Activated CD8-positive, alpha-beta T cell treated with anti-CD3 and anti-CD28 coated beads, Interleukin-2, amount 10 ng/mL, durations not matched to agents 7 days and 5 days (primary cell): ENCODE data around the gene HMOX1. TPM values are rescaled to one million over a fixed set of nuclear protein-coding genes. Genes with fewer than 3 reads are reported as not detected.
"Not testable (repeated sequence)": the region's sequence is repeated elsewhere in the genome, so short reads cannot be mapped to it uniquely, and the experiment has no call there.

Source experiments
- ATAC-seq: fragments of 150-1000 bp; cut with Tn5 transposase; one replicate; pipeline ENCODE4 v1.10.0; 2021; ENCODE audit warnings: moderate library complexity
- CTCF ChIA-PET: fragments of 350-600 bp; sonication (Branson Sonifier 250); formaldehyde crosslinking; loops from one replicate; lab custom pipeline; 2021; ENCODE audit warnings: antibody characterized with exemption; lab: Charles Lee
- POLR2A ChIA-PET: fragments of 350-600 bp; sonication (Branson Sonifier 250); formaldehyde crosslinking; loops from one replicate; lab custom pipeline; 2021; ENCODE audit warnings: antibody characterized with exemption; lab: Charles Lee
- DNase-seq: peaks from one replicate; pipeline ENCODE4 v3.0.0-alpha.2; 2020
- H3K27ac Mint-ChIP-seq: one replicate; pipeline ENCODE4 v1.8.0; 2021; ENCODE audit warnings: mild to moderate bottlenecking, mixed read lengths
- H3K27me3 Mint-ChIP-seq: one replicate; pipeline ENCODE4 v1.8.0; 2021; ENCODE audit warnings: low read depth, mixed read lengths
- H3K36me3 Mint-ChIP-seq: one replicate; pipeline ENCODE4 v1.8.0; 2021; ENCODE audit warnings: low read depth, mixed read lengths
- H3K4me1 Mint-ChIP-seq: one replicate; pipeline ENCODE4 v1.8.0; 2021; ENCODE audit warnings: low read depth, mixed read lengths
- H3K4me3 Mint-ChIP-seq: one replicate; pipeline ENCODE4 v1.8.0; 2021; ENCODE audit warnings: mild to moderate bottlenecking, mixed read lengths
- H3K9me3 Mint-ChIP-seq: one replicate; pipeline ENCODE4 v1.8.0; 2022; ENCODE audit warnings: mixed read lengths; ENCODE audit not compliant: insufficient read depth
- total RNA-seq, 2 experiments: library from RNA; stranded (reverse); gene quantifications; one replicate each; pipeline ENCODE4 v1.2.3, GENCODE V29; 2021

HMOX1 gene
- total RNA-seq, 2 experiments from 2014 or later: 0.34 to 0.68 TPM

DNA sequence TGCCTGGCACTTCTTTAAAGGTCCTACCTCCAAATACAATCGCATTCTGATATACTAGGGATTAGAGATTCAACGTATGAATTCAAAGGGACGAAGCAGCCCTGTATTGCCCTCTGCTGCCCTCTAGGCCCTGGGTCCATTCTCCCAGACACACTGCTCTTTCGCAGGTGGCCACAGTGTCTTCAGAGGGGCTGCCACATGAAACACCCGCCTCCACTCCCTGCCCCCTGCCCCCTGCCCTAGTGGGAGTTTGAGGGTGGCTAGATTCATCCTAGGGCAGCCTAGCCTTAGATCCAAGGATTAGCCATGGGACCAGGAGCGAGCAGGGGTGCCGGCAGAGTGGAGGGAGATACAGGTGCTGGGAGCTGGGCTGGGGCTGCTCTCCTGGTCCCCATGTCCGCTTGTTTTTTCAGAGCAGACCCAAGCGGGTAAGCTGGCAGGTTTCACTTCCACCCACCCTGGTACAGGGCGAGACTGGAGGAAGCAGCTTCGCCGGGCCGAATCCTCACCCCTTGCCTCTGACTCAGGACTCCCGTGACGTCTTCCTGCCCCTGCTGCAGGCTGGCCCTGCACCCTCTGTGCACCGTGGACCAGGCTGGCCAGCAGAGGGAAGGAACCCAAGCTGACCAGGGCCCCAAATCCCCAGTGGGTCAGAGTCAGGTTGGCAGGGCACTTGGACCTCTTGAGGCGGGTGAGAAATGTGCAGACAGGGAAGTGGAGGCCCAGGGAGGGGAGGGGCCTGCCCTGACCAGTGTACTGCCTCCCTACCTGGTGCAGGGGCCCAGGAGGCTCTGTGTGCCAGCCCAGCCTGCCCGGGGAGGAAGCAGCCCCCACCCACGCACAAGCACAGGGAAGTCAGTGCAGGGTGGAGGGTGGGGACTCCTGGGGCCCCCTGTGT is 28.4 kb upstream of the HMOX1 start:
- POLR2A ChIA-PET: interaction anchor here (2.3 kb wide), 1 partner anchor 95 kb away, joined by 6 read pairs; the partner anchor contains the start of gene HMGXB4
- Mint-ChIP-seq H3K36me3 (no peaks in the 10 kb centered on the region), H3K4me1 (peaks cover 28% of the 10 kb centered on the region), H3K9me3 (no peaks in the 10 kb centered on the region), H3K27ac (peak overlapping the region; percentile 81), H3K27me3 (peaks cover 6% of the 10 kb centered on the region), H3K4me3 (no peak overlapping the region)
- peak; percentile 37 for ATAC-seq
- CTCF ChIA-PET: interaction anchor here (0.6 to 5.9 kb wide), 8 partner anchors 23 to 275 kb away, joined by 3 to 31 read pairs (median 3); no protein-coding TSS in a partner anchor
- peak; percentile 61 for DNase-seq

DNA sequence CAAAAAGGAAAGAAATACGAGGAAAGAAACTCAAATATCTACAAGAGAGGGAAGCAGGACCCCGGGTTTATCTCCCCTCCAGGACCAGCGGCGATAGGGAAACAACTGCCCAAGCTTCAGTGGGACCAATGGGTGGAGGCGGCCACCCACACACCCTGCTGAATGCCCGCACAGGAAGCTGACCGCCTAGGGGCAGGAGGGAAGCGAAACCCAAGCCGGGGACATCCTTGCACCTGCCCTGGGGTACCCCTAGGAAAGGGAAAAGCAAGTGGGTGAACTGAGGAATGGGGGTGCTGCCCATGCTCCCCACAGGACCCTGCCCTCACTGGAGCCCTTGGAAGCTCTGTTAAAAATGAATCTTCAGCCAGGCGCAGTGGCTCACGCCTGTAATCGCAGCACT is 27.6 kb upstream of the HMOX1 start:
- Mint-ChIP-seq H3K4me1 (peaks cover 31% of the 10 kb centered on the region), H3K36me3 (no peaks in the 10 kb centered on the region), H3K4me3 (no peak overlapping the region), H3K27ac (no peak overlapping the region), H3K27me3 (peaks cover 6% of the 10 kb centered on the region), H3K9me3 (no peaks in the 10 kb centered on the region)
- ATAC-seq: no peak
- ChIA-PET POLR2A (interaction anchor here (2.3 kb wide), 1 partner anchor 96 kb away, joined by 6 read pairs; the partner anchor contains the start of gene HMGXB4), CTCF (interaction anchor here (1.2 to 5.9 kb wide), 2 partner anchors 26 to 230 kb away, joined by 3 to 31 read pairs; no protein-coding TSS in a partner anchor)
- DNase-seq: no peak

DNA sequence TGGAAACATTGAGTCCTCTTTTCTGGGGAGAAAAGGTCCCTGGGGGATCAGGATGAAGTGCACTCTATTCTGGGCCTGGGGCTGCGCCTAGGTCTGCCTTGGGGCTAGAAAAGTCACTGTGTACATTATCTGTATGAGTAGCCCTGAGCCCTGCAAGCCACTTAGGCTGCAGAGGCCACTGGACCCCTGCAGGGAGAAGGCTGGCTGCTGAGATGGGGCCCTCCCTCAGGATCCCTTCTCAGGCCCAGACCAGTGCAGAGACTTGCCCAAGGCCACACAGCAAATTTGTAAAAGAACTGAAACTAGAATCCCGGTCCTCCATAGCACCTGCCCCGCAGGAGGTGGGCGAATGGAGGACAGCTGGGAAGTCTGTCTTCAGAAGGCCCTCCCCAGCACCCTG is 26.8 kb upstream of the HMOX1 start:
- Mint-ChIP-seq H3K27me3 (peaks cover 6% of the 10 kb centered on the region), H3K36me3 (no peaks in the 10 kb centered on the region), H3K27ac (no peak overlapping the region), H3K4me3 (no peak overlapping the region), H3K4me1 (peaks cover 31% of the 10 kb centered on the region), H3K9me3 (no peaks in the 10 kb centered on the region)
- ATAC-seq (no peak), DNase-seq (no peak)
- ChIA-PET POLR2A (no interaction called here), CTCF (no interaction called here)

- Mint-ChIP-seq H3K4me3 (no peak overlapping the region), H3K9me3 (no peaks in the 10 kb centered on the region), H3K4me1 (peaks cover 6% of the 10 kb centered on the region), H3K36me3 (no peaks in the 10 kb centered on the region), H3K27ac (no peak overlapping the region), H3K27me3 (peaks cover 4% of the 10 kb centered on the region)
- DNase-seq (no peak), ATAC-seq (no peak)
- POLR2A ChIA-PET: no interaction called here
- CTCF ChIA-PET: interaction anchor here (1.2 kb wide), 1 partner anchor 127 kb away, joined by 3 read pairs; no protein-coding TSS in a partner anchor
These were observed 22.8 kb upstream of the HMOX1 start for GRCh38 chr22:35357883-35358621.

DNA sequence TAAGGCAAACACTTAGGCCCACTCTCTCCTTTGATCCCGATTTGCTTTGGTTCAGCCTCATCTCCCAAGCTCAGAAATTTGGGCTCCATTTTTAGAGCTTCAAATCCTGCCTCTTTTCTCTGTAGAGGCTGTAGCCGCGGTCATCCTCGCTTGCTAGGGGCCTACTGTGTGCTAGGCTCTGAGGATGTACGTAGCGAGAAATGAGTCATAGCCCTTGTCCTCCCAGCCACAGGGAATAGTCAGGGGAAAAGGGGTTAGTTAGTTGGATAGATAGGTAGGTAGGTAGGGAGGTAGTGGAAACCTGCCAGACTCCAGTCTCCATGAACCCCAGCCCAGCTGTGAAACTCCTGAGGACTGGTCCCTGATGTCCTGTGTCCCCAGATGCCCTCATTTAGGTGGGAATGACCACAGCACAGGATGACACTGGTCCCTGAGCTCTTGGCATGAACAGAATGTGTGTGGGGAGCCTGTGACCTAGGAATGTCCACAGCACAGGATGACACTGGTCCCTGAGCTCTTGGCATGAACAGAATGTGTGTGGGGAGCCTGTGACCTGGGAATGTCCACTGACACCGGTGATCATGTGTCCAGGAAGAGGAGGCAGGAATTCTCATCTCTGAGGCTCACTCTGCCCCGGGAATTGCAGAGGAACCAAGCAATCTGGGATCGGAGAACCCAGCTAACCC is 21.4 kb upstream of the HMOX1 start:
- ChIA-PET CTCF (interaction anchor here (0.8 to 1.2 kb wide), 2 partner anchors 8 to 128 kb away, joined by 3 read pairs; no protein-coding TSS in a partner anchor), POLR2A (no interaction called here)

GRCh38 chr22:35361001-35361558 is 19.8 kb upstream of the HMOX1 start:
- H3K4me3 Mint-ChIP-seq: no peak overlapping the region
- no peak for ATAC-seq
- ChIA-PET POLR2A (no interaction called here), CTCF (no interaction called here)
- no peak for DNase-seq
- peaks cover 3% of the 10 kb centered on the region for H3K4me1 Mint-ChIP-seq
- H3K27ac Mint-ChIP-seq: no peak overlapping the region
- peaks cover 8% of the 10 kb centered on the region for H3K27me3 Mint-ChIP-seq
- H3K36me3 Mint-ChIP-seq: no peaks in the 10 kb centered on the region
- H3K9me3 Mint-ChIP-seq: no peaks in the 10 kb centered on the region

More for the DNA sequence above, 21.4 kb upstream of the HMOX1 start:
- peaks cover 3% of the 10 kb centered on the region for H3K4me1 Mint-ChIP-seq
- no peak for ATAC-seq
- no peak overlapping the region for H3K4me3 Mint-ChIP-seq
- no peaks in the 10 kb centered on the region for H3K36me3 Mint-ChIP-seq
- H3K9me3 Mint-ChIP-seq: no peaks in the 10 kb centered on the region
- no peak overlapping the region for H3K27ac Mint-ChIP-seq
- DNase-seq: no peak
- H3K27me3 Mint-ChIP-seq: peaks cover 4% of the 10 kb centered on the region

- Mint-ChIP-seq H3K4me1 (no peaks in the 10 kb centered on the region), H3K9me3 (no peaks in the 10 kb centered on the region), H3K27me3 (peaks cover 15% of the 10 kb centered on the region), H3K27ac (no peak overlapping the region), H3K4me3 (no peak overlapping the region), H3K36me3 (no peaks in the 10 kb centered on the region)
- DNase-seq: no peak
- ATAC-seq: no peak
- ChIA-PET CTCF (no interaction called here), POLR2A (no interaction called here)
These were observed 17.3 kb upstream of the HMOX1 start for GRCh38 chr22:35363566-35364086.

DNA sequence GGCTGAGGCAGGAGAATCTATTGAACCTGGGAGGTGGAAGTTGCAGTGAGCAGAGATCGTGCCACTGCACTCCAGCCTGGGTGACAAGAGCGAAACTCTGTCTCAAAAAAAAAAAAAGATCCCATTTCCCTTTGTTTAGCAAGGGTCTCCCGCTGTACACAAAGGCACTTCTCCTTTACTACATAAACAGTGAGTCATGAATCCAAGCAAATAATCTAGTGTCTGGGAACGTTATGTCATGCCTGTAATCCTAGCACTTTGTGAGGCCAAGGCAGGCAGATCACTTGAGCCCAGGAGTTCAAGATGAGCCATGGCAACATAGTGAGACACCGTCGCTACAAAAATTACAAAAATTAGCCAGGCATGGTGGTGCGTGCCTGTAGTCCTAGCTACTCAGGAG is 16.7 kb upstream of the HMOX1 start:
- CTCF ChIA-PET, H3K27ac Mint-ChIP-seq, POLR2A ChIA-PET, H3K4me3 Mint-ChIP-seq, H3K4me1 Mint-ChIP-seq, H3K9me3 Mint-ChIP-seq, H3K36me3 Mint-ChIP-seq, ATAC-seq, DNase-seq: not testable (repeated sequence)
- H3K27me3 Mint-ChIP-seq: peaks cover 17% of the 10 kb centered on the region

- POLR2A ChIA-PET: no interaction called here
- Mint-ChIP-seq H3K36me3 (no peaks in the 10 kb centered on the region), H3K9me3 (no peaks in the 10 kb centered on the region), H3K4me1 (peaks cover 5% of the 10 kb centered on the region), H3K27ac (no peak overlapping the region), H3K27me3 (peaks cover 20% of the 10 kb centered on the region), H3K4me3 (no peak overlapping the region)
- DNase-seq: no peak
- no peak for ATAC-seq
- CTCF ChIA-PET: no interaction called here
These were observed 13.5 kb upstream of the HMOX1 start for GRCh38 chr22:35367331-35367886.

DNA sequence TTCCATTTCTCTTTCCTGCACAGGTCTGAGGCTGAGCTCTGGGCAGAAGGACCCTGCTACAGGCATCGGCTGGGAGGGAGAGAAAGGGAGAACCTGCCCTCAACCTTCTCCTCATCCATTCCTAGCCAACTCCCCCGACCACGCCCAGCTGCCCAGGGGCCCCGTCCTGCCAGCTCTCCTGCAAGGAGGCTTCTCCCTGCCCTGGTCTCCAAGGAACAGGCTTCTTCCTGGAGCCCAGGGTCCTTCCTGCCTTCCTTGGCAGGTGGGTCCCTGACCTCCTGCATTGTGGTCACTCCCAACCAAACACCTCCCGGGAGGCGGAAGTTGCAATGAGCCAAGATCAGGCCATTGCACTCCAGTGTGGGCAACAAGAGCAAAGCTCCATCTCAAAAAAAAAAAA is 12.5 kb upstream of the HMOX1 start:
- ATAC-seq: no peak
- DNase-seq: no peak
- Mint-ChIP-seq H3K4me1 (peaks cover 5% of the 10 kb centered on the region), H3K4me3 (no peak overlapping the region), H3K9me3 (no peaks in the 10 kb centered on the region), H3K27ac (no peak overlapping the region), H3K36me3 (no peaks in the 10 kb centered on the region), H3K27me3 (peaks cover 20% of the 10 kb centered on the region)
- ChIA-PET CTCF (no interaction called here), POLR2A (no interaction called here)

GRCh38 chr22:35369996-35370395 is 10.9 kb upstream of the HMOX1 start:
- Mint-ChIP-seq H3K27me3 (peaks cover 23% of the 10 kb centered on the region), H3K27ac (no peak overlapping the region), H3K4me3 (no peak overlapping the region), H3K4me1 (peaks cover 5% of the 10 kb centered on the region), H3K9me3 (no peaks in the 10 kb centered on the region), H3K36me3 (no peaks in the 10 kb centered on the region)
- DNase-seq: no peak
- CTCF ChIA-PET: interaction anchor here (1.0 kb wide), 1 partner anchor 19 kb away, joined by 3 read pairs; no protein-coding TSS in a partner anchor
- no peak for ATAC-seq
- POLR2A ChIA-PET: no interaction called here
